ENCODE measurements around the gene DGKI. TPM values are rescaled to one million over a fixed set of nuclear protein-coding genes. Genes with fewer than 3 reads are reported as not detected.

The DGKI gene
- total RNA-seq, 4 donors from 2014 or later, result 0.44 to 1.1 (median 1.0) TPM; not detected in 1

GRCh38 chr7:137704723-137705122 is 142.1 kb downstream of the DGKI start:
- Histone ChIP-seq H3K36me3 (no peaks in the 10 kb centered on the region), H3K27me3 (no peaks in the 10 kb centered on the region), H3K27ac (no peak overlapping the region), H3K9me3 (peaks cover 0 to 12% (median 0%) of the 10 kb centered on the region in 3 donors), H3K4me1 (no peaks in the 10 kb centered on the region), H3K4me3 (no peak overlapping the region)
- intact Hi-C loops (cut with DNase I), result no loop called here
- WGBS, 2 donors, result 82 to 85% methylated on average over 1 of the region's 1 CpG
- no peak for TF ChIP-seq CTCF (IDR thresholded peaks at IDR 0.05)
- TF ChIP-seq POLR2A (IDR thresholded peaks at IDR 0.05), result no peak
- DNase-seq, result no peak

- TF ChIP-seq POLR2A (IDR thresholded peaks at IDR 0.05) (no peak), CTCF (IDR thresholded peaks at IDR 0.05) (no peak)
- H3K4me3 ChIP-seq, result no peak overlapping the region
- peaks cover 0 to 12% (median 0%) of the 10 kb centered on the region in 3 donors for H3K9me3 ChIP-seq
- H3K36me3 ChIP-seq, result no peaks in the 10 kb centered on the region
- H3K4me1 ChIP-seq, result no peaks in the 10 kb centered on the region
- intact Hi-C loops (cut with DNase I), result no loop called here
- H3K27me3 ChIP-seq, result no peaks in the 10 kb centered on the region
- DNase-seq, result no peak
- no peak overlapping the region for H3K27ac ChIP-seq
- WGBS, 2 donors, result 66 to 85% methylated on average over 3 of the region's 3 CpGs
Measured at GRCh38 chr7:137703291-137704010, 143.3 kb downstream of the DGKI start.

GRCh38 chr7:137696988-137697387 is 149.8 kb downstream of the DGKI start:
- WGBS, 2 donors, result 14 to 86% methylated on average over 1 of the region's 1 CpG
- TF ChIP-seq POLR2A (IDR thresholded peaks at IDR 0.05) (no peak), CTCF (IDR thresholded peaks at IDR 0.05) (no peak)
- no peak overlapping the region for H3K4me3 ChIP-seq
- H3K27me3 ChIP-seq, result no peaks in the 10 kb centered on the region
- no peaks in the 10 kb centered on the region for H3K4me1 ChIP-seq
- no peak for DNase-seq
- no peak overlapping the region for H3K27ac ChIP-seq
- intact Hi-C loops (cut with DNase I), result no loop called here
- H3K9me3 ChIP-seq, result no peaks in the 10 kb centered on the region
- no peaks in the 10 kb centered on the region for H3K36me3 ChIP-seq

- Histone ChIP-seq H3K27ac (no peak overlapping the region), H3K27me3 (no peaks in the 10 kb centered on the region), H3K9me3 (no peaks in the 10 kb centered on the region), H3K36me3 (no peaks in the 10 kb centered on the region), H3K4me3 (no peak overlapping the region), H3K4me1 (no peaks in the 10 kb centered on the region)
- intact Hi-C loops (cut with DNase I), result no loop called here
- no peak for DNase-seq
- no peak for TF ChIP-seq POLR2A (IDR thresholded peaks at IDR 0.05)
- TF ChIP-seq CTCF (IDR thresholded peaks at IDR 0.05), result no peak
- WGBS, 2 donors, result 73 to 90% methylated on average over 2 of the region's 2 CpGs
Measured at GRCh38 chr7:137696376-137696775, 150.4 kb downstream of the DGKI start.

- WGBS, 2 donors, result 39 to 42% methylated on average over 7 of the region's 7 CpGs
- DNase-seq, result no peak
- no peak for TF ChIP-seq CTCF (IDR thresholded peaks at IDR 0.05)
- intact Hi-C loops (cut with DNase I), result no loop called here
- Histone ChIP-seq H3K4me1 (no peaks in the 10 kb centered on the region), H3K9me3 (no peaks in the 10 kb centered on the region), H3K27me3 (no peaks in the 10 kb centered on the region), H3K36me3 (no peaks in the 10 kb centered on the region), H3K27ac (no peak overlapping the region), H3K4me3 (no peak overlapping the region)
Measured at GRCh38 chr7:137695942-137696341, 150.8 kb downstream of the DGKI start.
